PC-3 (cell line): Measurements from ENCODE around the gene IMPA2. TPM values are rescaled to one million over a fixed set of nuclear protein-coding genes. Genes with fewer than 3 reads are reported as not detected.

Experiments
- ATAC-seq: fragments of 200-7000 bp; cut with Tn5 transposase; 2 replicates; pipeline ENCODE4 v1.9.1; 2020; ENCODE audit warnings: mild to moderate bottlenecking, moderate library complexity
- BruUV-seq: library from RNA; stranded (reverse); fragments of 400-500 nt; replicated peaks from 2 replicates; lab custom pipeline; 2021; lab: Mats Ljungman, UMichigan
- CTCF ChIA-PET: fragments of 300-600 bp; sonication (Branson Sonifier 250); formaldehyde crosslinking; loops from one replicate; lab custom pipeline; 2022; ENCODE audit warnings: antibody characterized with exemption; lab: Charles Lee
- POLR2A ChIA-PET: fragments of 300-600 bp; sonication (Branson Sonifier 250); formaldehyde crosslinking; loops from one replicate; lab custom pipeline; 2022; ENCODE audit warnings: antibody characterized with exemption; ENCODE audit not compliant: unreplicated experiment; lab: Charles Lee
- DNase-seq: peaks from one replicate; pipeline ENCODE4 v3.0.0-alpha.2; 2015
- H2AFZ ChIP-seq: fragments of 300-600 bp; sonication (generic); 2 replicates; pipeline ENCODE4 v1.6.0; 2016; ENCODE audit warnings: antibody characterized with exemption, low read length
- H3F3A ChIP-seq: fragments of 300-600 bp; sonication (generic); one replicate; pipeline ENCODE4 v1.6.0; 2017; ENCODE audit warnings: antibody characterized with exemption, low read length, control low read depth, mild to moderate bottlenecking; ENCODE audit not compliant: unreplicated experiment
- H3K27ac ChIP-seq: fragments of 300-600 bp; sonication (generic); 2 replicates; pipeline ENCODE4 v1.5.1; 2016; ENCODE audit warnings: mild to moderate bottlenecking, low read length
- H3K27me3 ChIP-seq: fragments of 300-600 bp; sonication (generic); 2 replicates; pipeline ENCODE4 v1.6.1; 2016; ENCODE audit warnings: low read length, mixed read lengths
- H3K36me3 ChIP-seq: fragments of 300-600 bp; sonication (generic); 2 replicates; pipeline ENCODE4 v1.6.1; 2016; ENCODE audit warnings: low read depth, mixed run types, low read length, mixed read lengths
- H3K4me1 ChIP-seq: fragments of 300-600 bp; sonication (generic); 2 replicates; pipeline ENCODE4 v1.5.1; 2016; ENCODE audit warnings: low read length; ENCODE audit not compliant: insufficient read depth
- H3K4me2 ChIP-seq: fragments of 300-600 bp; sonication (generic); 2 replicates; pipeline ENCODE4 v1.6.0; 2016; ENCODE audit warnings: low read length
- H3K4me3 ChIP-seq: fragments of 300-600 bp; sonication (generic); 2 replicates; pipeline ENCODE4 v1.5.1; 2016; ENCODE audit warnings: mild to moderate bottlenecking, low read length, mixed read lengths
- H3K79me2 ChIP-seq: fragments of 300-600 bp; sonication (generic); 2 replicates; pipeline ENCODE4 v1.6.1; 2017; ENCODE audit warnings: low read length, mixed read lengths
- H3K9ac ChIP-seq: fragments of 300-600 bp; sonication (generic); 2 replicates; pipeline ENCODE4 v1.6.0; 2016; ENCODE audit warnings: mild to moderate bottlenecking, low read length
- H3K9me2 ChIP-seq: fragments of 300-600 bp; sonication (generic); replicated peaks from 2 replicates; pipeline ENCODE4 v1.6.1; 2016; ENCODE audit warnings: mixed run types, low read length, mixed read lengths
- H3K9me3 ChIP-seq: fragments of 300-600 bp; sonication (generic); 2 replicates; pipeline ENCODE4 v1.6.1; 2016; ENCODE audit warnings: low read length, mixed read lengths
- H4K20me1 ChIP-seq: fragments of 300-600 bp; sonication (generic); 2 replicates; pipeline ENCODE4 v1.6.1; 2016; ENCODE audit warnings: low read length, mixed read lengths
- EZH2 ChIP-seq: fragments of 300-600 bp; sonication (generic); IDR thresholded peaks from one replicate; pipeline ENCODE4 v1.6.1; 2017; ENCODE audit warnings: antibody characterized with exemption, mild to moderate bottlenecking, low read length; ENCODE audit not compliant: unreplicated experiment
- EZH2phosphoT487 ChIP-seq: fragments of 300-600 bp; sonication (generic); IDR thresholded peaks from 2 replicates; pipeline ENCODE4 v1.6.1; 2018; ENCODE audit warnings: mild to moderate bottlenecking, antibody characterized with exemption, low read length, borderline replicate concordance
- intact Hi-C: fragments of 100-400 bp; cut with micrococcal nuclease; formaldehyde crosslinking; loops from 2 replicates; pipeline ENCODE4 v1.9.0; 2023
- total RNA-seq: library from RNA; depleted of rRNA; stranded (reverse); fragments of >200 nt; gene quantifications from 2 replicates; pipeline ENCODE4 v1.2.3, GENCODE V29; 2014
- TF ChIP-seq, protein P1 (sequence below): fragments of 300-600 bp; sonication (generic); conservative IDR thresholded peaks from 2 replicates; pipeline ENCODE4 v1.5.1; 2017; ENCODE audit warnings: antibody characterized with exemption, low read depth, mild to moderate bottlenecking, low read length

IMPA2 gene
- total RNA-seq, 1 experiment from 2014 or later: 38.2 TPM

DNA sequence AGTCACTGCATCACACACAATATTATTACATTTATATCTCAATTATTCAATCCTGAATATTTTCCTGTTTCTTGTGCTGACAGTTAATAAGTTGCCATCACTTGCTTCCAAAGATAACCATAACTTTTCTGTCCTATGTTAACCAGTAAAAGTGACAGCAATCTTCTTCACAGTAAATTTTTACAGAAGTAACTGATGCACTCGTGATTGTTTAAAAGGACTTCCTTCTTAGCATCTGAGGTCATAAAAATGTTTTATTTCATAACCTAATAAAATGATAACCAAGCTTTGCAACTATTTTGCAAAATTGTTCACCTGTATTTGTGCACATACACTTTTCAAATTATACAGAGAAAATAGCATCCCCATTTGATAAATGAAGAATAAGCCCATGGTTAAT is 91.7 kb downstream of the IMPA2 start:
- no peaks in the 10 kb centered on the region for H3K36me3 ChIP-seq
- no peak overlapping the region for H3K4me2 ChIP-seq
- H3K4me1 ChIP-seq: no peaks in the 10 kb centered on the region
- H3K4me3 ChIP-seq: no peak overlapping the region
- no peak for DNase-seq
- H3K27ac ChIP-seq: no peak overlapping the region
- H3K27me3 ChIP-seq: 0 out of 2 replicates have a peak, but pooled peaks cover 5% of the 10 kb centered on the region
- no peaks in the 10 kb centered on the region for H4K20me1 ChIP-seq
- ChIA-PET CTCF (no interaction called here), POLR2A (no interaction called here)
- no TSS peak for BruUV-seq
- no peak overlapping the region for H3K9ac ChIP-seq
- TF ChIP-seq EZH2phosphoT487 (no peak), EZH2 (no peak)
- TF ChIP-seq, protein P1, sequence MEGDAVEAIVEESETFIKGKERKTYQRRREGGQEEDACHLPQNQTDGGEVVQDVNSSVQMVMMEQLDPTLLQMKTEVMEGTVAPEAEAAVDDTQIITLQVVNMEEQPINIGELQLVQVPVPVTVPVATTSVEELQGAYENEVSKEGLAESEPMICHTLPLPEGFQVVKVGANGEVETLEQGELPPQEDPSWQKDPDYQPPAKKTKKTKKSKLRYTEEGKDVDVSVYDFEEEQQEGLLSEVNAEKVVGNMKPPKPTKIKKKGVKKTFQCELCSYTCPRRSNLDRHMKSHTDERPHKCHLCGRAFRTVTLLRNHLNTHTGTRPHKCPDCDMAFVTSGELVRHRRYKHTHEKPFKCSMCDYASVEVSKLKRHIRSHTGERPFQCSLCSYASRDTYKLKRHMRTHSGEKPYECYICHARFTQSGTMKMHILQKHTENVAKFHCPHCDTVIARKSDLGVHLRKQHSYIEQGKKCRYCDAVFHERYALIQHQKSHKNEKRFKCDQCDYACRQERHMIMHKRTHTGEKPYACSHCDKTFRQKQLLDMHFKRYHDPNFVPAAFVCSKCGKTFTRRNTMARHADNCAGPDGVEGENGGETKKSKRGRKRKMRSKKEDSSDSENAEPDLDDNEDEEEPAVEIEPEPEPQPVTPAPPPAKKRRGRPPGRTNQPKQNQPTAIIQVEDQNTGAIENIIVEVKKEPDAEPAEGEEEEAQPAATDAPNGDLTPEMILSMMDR: no peak
- H2AFZ ChIP-seq: no peak overlapping the region
- intact Hi-C loops: no loop called here
- no peaks in the 10 kb centered on the region for H3F3A ChIP-seq
- no peak for ATAC-seq
- no peaks in the 10 kb centered on the region for H3K9me3 ChIP-seq
- H3K79me2 ChIP-seq: no peaks in the 10 kb centered on the region
- H3K9me2 ChIP-seq: no peaks in the 10 kb centered on the region

GRCh38 chr18:12074736-12075135 is 93.4 kb downstream of the IMPA2 start:
- BruUV-seq: no TSS peak
- ATAC-seq: peak; percentile 37

More at GRCh38 chr18:12074736-12075135, 93.4 kb downstream of the IMPA2 start:
- H3K9ac ChIP-seq: no peak overlapping the region
- ChIA-PET POLR2A (no interaction called here), CTCF (no interaction called here)
- 0 out of 2 replicates have a peak, but pooled peaks cover 5% of the 10 kb centered on the region for H3K27me3 ChIP-seq
- H3F3A ChIP-seq: no peaks in the 10 kb centered on the region
- no peak overlapping the region for H3K4me2 ChIP-seq
- H3K9me2 ChIP-seq: no peaks in the 10 kb centered on the region
- H3K4me3 ChIP-seq: no peak overlapping the region
- H3K9me3 ChIP-seq: no peaks in the 10 kb centered on the region
- H3K27ac ChIP-seq: no peak overlapping the region
- H2AFZ ChIP-seq: no peak overlapping the region
- no peaks in the 10 kb centered on the region for H3K36me3 ChIP-seq
- intact Hi-C loops: no loop called here
- no peaks in the 10 kb centered on the region for H3K79me2 ChIP-seq
- DNase-seq: no peak
- H3K4me1 ChIP-seq: no peaks in the 10 kb centered on the region
- H4K20me1 ChIP-seq: no peaks in the 10 kb centered on the region
- no peak for TF ChIP-seq EZH2
- TF ChIP-seq EZH2phosphoT487: no peak
- TF ChIP-seq, protein P1: no peak
